A549 (cell line): ENCODE results near the gene INPP5K.

Source experiments
- BCL3 ChIP-seq: fragments of >200 bp; sonication (Bioruptor Twin); formaldehyde crosslinking; IDR thresholded peaks from 3 replicates; pipeline ENCODE4 v1.6.1; 2016
- CTCF ChIP-seq: fragments of >200 bp; sonication (Bioruptor Twin); formaldehyde crosslinking; IDR thresholded peaks from 3 replicates; pipeline ENCODE4 v1.5.1; 2016
- ELK1 ChIP-seq: fragments of 150-350 bp; IDR thresholded peaks from 2 replicates; pipeline ENCODE4 v1.6.1; 2014; ENCODE audit warnings: low read depth, mild to moderate bottlenecking, low read length
- JUN ChIP-seq, 2 experiments: fragments of >200 bp; sonication (Bioruptor Twin); formaldehyde crosslinking; IDR thresholded peaks; 2 replicates in 1 of 2; 3 replicates in 1 of 2; pipeline ENCODE4 v1.6.1; 2016 to 2017
- MAFK ChIP-seq: fragments of 450-650 bp; IDR thresholded peaks from 2 replicates; pipeline ENCODE4 v1.6.1; 2014; ENCODE audit not compliant: partially characterized antibody
- MAX ChIP-seq: IDR thresholded peaks from 2 replicates; pipeline ENCODE4 v1.6.1; 2012
- MAZ ChIP-seq: fragments of 150-350 bp; IDR thresholded peaks from 2 replicates; pipeline ENCODE4 v1.6.1; 2014; ENCODE audit warnings: antibody characterized with exemption, low read depth, low read length, borderline replicate concordance
- POLR2A ChIP-seq: IDR thresholded peaks from 2 replicates; pipeline ENCODE4 v1.6.1; 2012; ENCODE audit warnings: mild to moderate bottlenecking, low read length
- RARB ChIP-seq: fragments of 250-450 bp; sonication (Bioruptor Pico); IDR thresholded peaks from 2 replicates; pipeline ENCODE4 v1.8.0; 2021; ENCODE audit warnings: mild to moderate bottlenecking, moderate library complexity
- REST ChIP-seq: fragments of 200-600 bp; sonication (generic); IDR thresholded peaks from 2 replicates; pipeline ENCODE4 v1.6.1; 2016; ENCODE audit warnings: antibody characterized with exemption, mild to moderate bottlenecking, moderate library complexity
- RFX5 ChIP-seq: fragments of 450-650 bp; IDR thresholded peaks from 2 replicates; pipeline ENCODE4 v1.7.1; 2014; ENCODE audit warnings: antibody characterized with exemption, mild to moderate bottlenecking, moderate library complexity
- ZFP36 ChIP-seq: fragments of 450-650 bp; IDR thresholded peaks from 2 replicates; pipeline ENCODE4 v1.6.1; 2014; ENCODE audit warnings: borderline replicate concordance; ENCODE audit not compliant: partially characterized antibody

GRCh38 chr17:1516388-1517161 is at the start of gene INPP5K:
- TF ChIP-seq REST, result peak; percentile 25; the same call in 1 of the 2 replicates
- peak; percentile 91 for TF ChIP-seq POLR2A
- TF ChIP-seq ELK1, result no peak
- TF ChIP-seq CTCF, result no peak
- TF ChIP-seq RFX5, result no peak
- no peak for TF ChIP-seq MAFK
- TF ChIP-seq RARB (CRISPR knock-in tag), result peak; percentile 21; the same call in 1 of the 2 replicates
- TF ChIP-seq MAZ, result no peak
- peak; percentile 85; the same call in 2 of the 3 replicates for TF ChIP-seq BCL3
- no peak for TF ChIP-seq ZFP36
- peak; percentile 78 to 94; a peak in 4 of 5 replicates for TF ChIP-seq JUN (IDR thresholded peaks at IDR 0.05)
- TF ChIP-seq MAX, result peak; percentile 88
